Measurements from ENCODE around the gene KRTAP4-11. TPM values are rescaled to one million over a fixed set of nuclear protein-coding genes. Genes with fewer than 3 reads are reported as not detected.
"Not testable (repeated sequence)": the region's sequence is repeated elsewhere in the genome, so short reads cannot be mapped to it uniquely, and the experiment has no call there.

KRTAP4-11 gene
- total RNA-seq, 4 donors from 2014 or later: not detected

DNA sequence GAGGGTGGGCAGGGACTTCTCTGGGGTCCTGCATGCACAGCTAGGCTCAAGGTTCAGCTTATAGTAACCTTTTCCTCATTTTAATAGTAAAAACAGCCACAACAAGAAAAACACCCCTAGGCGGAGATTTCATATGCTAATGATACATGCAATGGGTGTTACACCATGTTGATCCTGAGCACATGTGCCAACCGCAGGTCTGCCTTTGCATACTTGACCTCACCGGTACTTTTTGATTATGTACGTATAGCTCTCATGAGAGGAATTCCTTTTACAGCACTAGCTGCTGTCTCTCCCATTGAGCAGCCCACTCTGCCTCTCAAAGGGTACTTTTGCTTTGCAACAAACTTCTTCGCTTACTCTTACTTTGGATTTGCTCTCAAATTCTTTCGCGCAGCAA, 22.1 kb downstream of the KRTAP4-11 start:
- H3K9me3 ChIP-seq: no peaks in the 10 kb centered on the region
- H3K27ac ChIP-seq: no peak overlapping the region
- no peak overlapping the region for H3K4me3 ChIP-seq
- H3K36me3 ChIP-seq: no peaks in the 10 kb centered on the region
- intact Hi-C loops (cut with DNase I; ENCODE audit: low total_unique reads): no loop called here
- no peak for TF ChIP-seq POLR2A (IDR thresholded peaks at IDR 0.05)
- TF ChIP-seq, protein P1, sequence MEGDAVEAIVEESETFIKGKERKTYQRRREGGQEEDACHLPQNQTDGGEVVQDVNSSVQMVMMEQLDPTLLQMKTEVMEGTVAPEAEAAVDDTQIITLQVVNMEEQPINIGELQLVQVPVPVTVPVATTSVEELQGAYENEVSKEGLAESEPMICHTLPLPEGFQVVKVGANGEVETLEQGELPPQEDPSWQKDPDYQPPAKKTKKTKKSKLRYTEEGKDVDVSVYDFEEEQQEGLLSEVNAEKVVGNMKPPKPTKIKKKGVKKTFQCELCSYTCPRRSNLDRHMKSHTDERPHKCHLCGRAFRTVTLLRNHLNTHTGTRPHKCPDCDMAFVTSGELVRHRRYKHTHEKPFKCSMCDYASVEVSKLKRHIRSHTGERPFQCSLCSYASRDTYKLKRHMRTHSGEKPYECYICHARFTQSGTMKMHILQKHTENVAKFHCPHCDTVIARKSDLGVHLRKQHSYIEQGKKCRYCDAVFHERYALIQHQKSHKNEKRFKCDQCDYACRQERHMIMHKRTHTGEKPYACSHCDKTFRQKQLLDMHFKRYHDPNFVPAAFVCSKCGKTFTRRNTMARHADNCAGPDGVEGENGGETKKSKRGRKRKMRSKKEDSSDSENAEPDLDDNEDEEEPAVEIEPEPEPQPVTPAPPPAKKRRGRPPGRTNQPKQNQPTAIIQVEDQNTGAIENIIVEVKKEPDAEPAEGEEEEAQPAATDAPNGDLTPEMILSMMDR (IDR thresholded peaks at IDR 0.05): no peak
- H3K27me3 ChIP-seq: no peaks in the 10 kb centered on the region
- H3K4me1 ChIP-seq: no peaks in the 10 kb centered on the region
- DNase-seq: no peak

DNA sequence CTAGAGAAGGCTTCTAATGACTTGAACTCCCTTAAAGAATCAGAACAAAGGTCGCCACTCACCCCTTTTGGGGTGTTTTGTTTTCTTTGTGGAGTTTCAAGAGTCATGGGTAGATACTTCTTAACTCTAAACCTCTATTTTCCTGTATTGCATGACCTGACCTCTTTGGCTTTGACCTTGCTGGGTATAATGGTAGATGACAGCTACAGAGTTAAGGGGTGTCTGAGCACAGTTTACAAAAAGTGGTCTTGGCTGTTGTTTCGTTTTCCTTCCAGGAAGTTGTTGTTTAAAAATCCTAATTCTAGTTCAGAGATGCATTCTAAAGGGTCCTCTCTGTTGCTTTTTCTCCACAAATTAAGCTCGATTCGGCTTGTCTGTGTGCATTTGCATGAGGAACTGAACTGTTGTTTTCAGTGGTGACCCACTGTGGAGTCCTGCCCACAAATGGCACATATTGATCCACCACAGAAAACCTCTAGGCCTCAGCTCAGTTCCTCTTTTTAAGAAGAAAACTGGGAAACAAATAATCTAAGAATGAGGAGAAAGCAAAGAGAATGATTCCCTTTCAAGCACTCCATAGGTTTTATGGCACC, 29.3 kb downstream of the KRTAP4-11 start:
- H3K36me3 ChIP-seq; intact Hi-C loops (cut with DNase I; ENCODE audit: low total_unique reads); H3K4me3 ChIP-seq; DNase-seq; H3K4me1 ChIP-seq; H3K27me3 ChIP-seq; H3K27ac ChIP-seq; H3K9me3 ChIP-seq: not testable (repeated sequence)

DNA sequence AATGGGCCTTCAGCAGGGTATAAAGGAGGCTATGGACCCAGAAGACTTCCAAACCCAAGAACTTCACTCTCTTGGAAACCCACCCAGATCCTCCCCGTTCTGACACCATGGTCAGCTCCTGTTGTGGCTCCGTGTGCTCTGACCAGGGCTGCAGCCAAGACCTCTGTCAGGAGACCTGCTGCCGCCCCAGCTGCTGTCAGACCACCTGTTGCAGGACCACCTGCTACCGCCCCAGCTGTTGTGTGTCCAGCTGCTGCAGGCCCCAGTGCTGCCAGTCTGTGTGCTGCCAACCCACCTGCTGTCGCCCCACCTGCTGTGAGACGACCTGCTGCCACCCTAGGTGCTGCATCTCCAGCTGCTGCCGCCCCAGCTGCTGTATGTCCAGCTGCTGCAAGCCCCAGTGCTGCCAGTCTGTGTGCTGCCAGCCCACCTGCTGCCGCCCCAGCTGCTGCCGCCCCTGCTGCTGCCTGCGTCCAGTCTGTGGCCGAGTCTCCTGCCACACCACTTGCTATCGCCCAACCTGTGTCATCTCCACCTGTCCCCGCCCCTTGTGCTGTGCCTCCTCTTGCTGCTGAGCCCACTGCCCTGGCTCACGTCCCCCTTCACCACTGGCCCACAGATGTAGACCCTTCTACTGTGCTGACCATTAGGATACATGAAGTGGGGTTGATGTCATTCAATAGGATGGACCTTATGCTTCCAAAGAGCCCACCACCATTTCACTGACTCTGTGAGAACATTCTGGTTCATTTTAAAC, 33.9 kb downstream of the KRTAP4-11 start, which contains the start of gene KRTAP4-7:
KRTAP4-7 (plus strand) TSS at position 51 of the 757 bp plus-strand sequence; CDS start at position 108, 57 bp downstream.
- H3K36me3 ChIP-seq; intact Hi-C loops (cut with DNase I; ENCODE audit: low total_unique reads): not testable (repeated sequence)

DNA sequence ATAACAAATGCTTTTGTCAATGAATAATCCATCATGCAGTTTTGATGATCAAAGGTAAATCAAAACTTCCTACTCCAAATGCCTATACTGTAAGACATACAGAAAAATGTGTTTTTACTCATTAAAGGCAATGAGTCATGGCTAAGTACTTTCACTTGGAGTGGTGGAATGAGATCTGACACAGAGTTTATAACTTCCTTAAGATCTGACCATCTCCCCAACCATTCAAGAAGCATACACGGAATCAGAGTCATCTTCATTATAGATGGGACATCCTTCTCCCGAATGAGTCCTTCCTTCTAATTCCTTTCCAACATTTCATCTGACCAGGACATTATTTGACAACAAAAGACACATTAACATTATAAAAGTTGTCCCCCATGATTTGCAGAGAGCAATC, 34.7 kb downstream of the KRTAP4-11 start:
- H3K4me3 ChIP-seq; DNase-seq; intact Hi-C loops (cut with DNase I; ENCODE audit: low total_unique reads); H3K36me3 ChIP-seq; H3K27ac ChIP-seq; H3K9me3 ChIP-seq; H3K4me1 ChIP-seq; H3K27me3 ChIP-seq: not testable (repeated sequence)

More for the DNA sequence above, 33.9 kb downstream of the KRTAP4-11 start, which contains the start of gene KRTAP4-7:
- H3K4me1 ChIP-seq, H3K4me3 ChIP-seq, DNase-seq, H3K27ac ChIP-seq, H3K27me3 ChIP-seq, H3K9me3 ChIP-seq: not testable (repeated sequence)

DNA sequence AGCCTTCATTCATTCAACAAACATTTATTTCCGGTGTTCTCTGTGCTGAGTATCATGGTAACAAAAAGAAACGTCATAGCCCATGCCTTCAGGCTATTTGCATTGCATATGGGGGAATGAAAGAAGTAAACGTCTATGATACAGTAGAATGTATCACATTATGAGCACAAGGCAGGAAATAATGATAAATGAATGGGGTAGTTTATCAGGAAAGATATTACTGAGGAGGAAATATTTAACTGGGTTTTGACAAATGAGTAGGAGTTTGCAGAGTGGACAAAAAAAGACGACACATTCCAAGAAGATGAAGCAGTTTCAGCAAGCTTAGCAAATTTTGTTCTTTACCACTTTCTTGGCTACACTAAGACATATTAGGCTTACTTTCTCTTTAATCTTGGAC, 35.5 kb downstream of the KRTAP4-11 start:
- Histone ChIP-seq H3K4me1 (no peaks in the 10 kb centered on the region), H3K9me3 (no peaks in the 10 kb centered on the region), H3K4me3 (no peak overlapping the region), H3K27me3 (no peaks in the 10 kb centered on the region), H3K27ac (no peak overlapping the region), H3K36me3 (no peaks in the 10 kb centered on the region)
- DNase-seq: no peak
- intact Hi-C loops (cut with DNase I; ENCODE audit: low total_unique reads): no loop called here
- TF ChIP-seq, protein P1 (IDR thresholded peaks at IDR 0.05): no peak
- no peak for TF ChIP-seq POLR2A (IDR thresholded peaks at IDR 0.05)

DNA sequence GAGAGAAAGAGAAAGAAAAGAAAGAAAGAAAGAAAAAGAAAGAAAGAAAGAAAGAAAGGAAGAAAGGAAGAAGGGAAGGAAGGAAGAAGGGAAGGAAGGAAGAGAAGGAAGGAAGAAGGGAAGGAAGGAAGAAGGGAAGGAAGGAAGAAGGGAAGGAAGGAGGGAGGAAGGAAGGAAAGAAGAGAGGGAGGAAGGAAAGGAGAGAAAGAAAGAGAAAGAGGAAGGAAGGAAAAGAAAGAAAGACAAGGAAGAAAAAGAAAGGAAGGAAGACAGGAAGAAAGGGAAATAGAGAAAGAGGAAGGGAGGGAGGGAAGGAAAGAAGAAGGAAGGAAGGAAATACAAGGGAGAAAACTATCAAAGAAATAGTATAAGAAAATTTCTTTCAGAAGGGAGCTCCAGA, 41.4 kb downstream of the KRTAP4-11 start:
- no peaks in the 10 kb centered on the region for H3K4me1 ChIP-seq
- no peaks in the 10 kb centered on the region for H3K27me3 ChIP-seq
- no peak overlapping the region for H3K27ac ChIP-seq
- no peak for DNase-seq
- intact Hi-C loops (cut with DNase I; ENCODE audit: low total_unique reads): no loop called here
- H3K9me3 ChIP-seq: no peaks in the 10 kb centered on the region
- no peaks in the 10 kb centered on the region for H3K36me3 ChIP-seq
- no peak overlapping the region for H3K4me3 ChIP-seq
- TF ChIP-seq, protein P1 (IDR thresholded peaks at IDR 0.05): no peak
- no peak for TF ChIP-seq POLR2A (IDR thresholded peaks at IDR 0.05)

Measured in uterus (tissue), 4 donors.